Activated B cell treated with CpG ODN at 0.5 μM for 24 hours (primary cell): Measurements from ENCODE around the gene MRPL30. TPM values are rescaled to one million over a fixed set of nuclear protein-coding genes. Genes with fewer than 3 reads are reported as not detected.
"Not testable (repeated sequence)": the region's sequence is repeated elsewhere in the genome, so short reads cannot be mapped to it uniquely, and the experiment has no call there.

ENCODE experiments used
- ATAC-seq: fragments of 200-7000 bp; cut with Tn5 transposase; one replicate; pipeline ENCODE4 v1.10.0; 2021; ENCODE audit warnings: low read depth, mild to moderate bottlenecking, moderate library complexity
- CTCF ChIA-PET: fragments of 350-600 bp; sonication (Branson Sonifier 250); formaldehyde crosslinking; loops from one replicate; lab custom pipeline; 2021; ENCODE audit warnings: antibody characterized with exemption; lab: Charles Lee
- POLR2A ChIA-PET: fragments of 350-600 bp; sonication (Branson Sonifier 250); formaldehyde crosslinking; loops from one replicate; lab custom pipeline; 2021; ENCODE audit warnings: antibody characterized with exemption; lab: Charles Lee
- DNase-seq: peaks from one replicate; pipeline ENCODE4 v3.0.0; 2022
- H3K27ac Mint-ChIP-seq: one replicate; pipeline ENCODE4 v1.8.0; 2020; ENCODE audit warnings: mixed read lengths
- H3K27me3 Mint-ChIP-seq: one replicate; pipeline ENCODE4 v1.8.0; 2021; ENCODE audit warnings: mixed read lengths
- H3K36me3 Mint-ChIP-seq: one replicate; pipeline ENCODE4 v1.8.0; 2021; ENCODE audit warnings: low read depth, mixed read lengths
- H3K4me1 Mint-ChIP-seq: one replicate; pipeline ENCODE4 v1.8.0; 2021; ENCODE audit warnings: mixed read lengths
- H3K4me3 Mint-ChIP-seq: one replicate; pipeline ENCODE4 v1.8.0; 2020; ENCODE audit warnings: mild to moderate bottlenecking, mixed read lengths
- H3K9me3 Mint-ChIP-seq: one replicate; pipeline ENCODE4 v1.8.0; 2020; ENCODE audit warnings: mixed read lengths
- intact Hi-C: fragments of 100-400 bp; cut with micrococcal nuclease; formaldehyde crosslinking; loops from one replicate; pipeline ENCODE4 v1.15.1; 2024
- total RNA-seq: library from RNA; stranded (reverse); gene quantifications from 2 replicates; pipeline ENCODE4 v1.2.3, GENCODE V29; 2022
- TF ChIP-seq, protein P1 (sequence below): fragments of 200-600 bp; IDR thresholded peaks from one replicate; pipeline ENCODE4 v1.8.0; 2022; ENCODE audit warnings: antibody characterized with exemption, mild to moderate bottlenecking

The MRPL30 gene
- total RNA-seq, 1 donor from 2014 or later, result 21.4 TPM

DNA sequence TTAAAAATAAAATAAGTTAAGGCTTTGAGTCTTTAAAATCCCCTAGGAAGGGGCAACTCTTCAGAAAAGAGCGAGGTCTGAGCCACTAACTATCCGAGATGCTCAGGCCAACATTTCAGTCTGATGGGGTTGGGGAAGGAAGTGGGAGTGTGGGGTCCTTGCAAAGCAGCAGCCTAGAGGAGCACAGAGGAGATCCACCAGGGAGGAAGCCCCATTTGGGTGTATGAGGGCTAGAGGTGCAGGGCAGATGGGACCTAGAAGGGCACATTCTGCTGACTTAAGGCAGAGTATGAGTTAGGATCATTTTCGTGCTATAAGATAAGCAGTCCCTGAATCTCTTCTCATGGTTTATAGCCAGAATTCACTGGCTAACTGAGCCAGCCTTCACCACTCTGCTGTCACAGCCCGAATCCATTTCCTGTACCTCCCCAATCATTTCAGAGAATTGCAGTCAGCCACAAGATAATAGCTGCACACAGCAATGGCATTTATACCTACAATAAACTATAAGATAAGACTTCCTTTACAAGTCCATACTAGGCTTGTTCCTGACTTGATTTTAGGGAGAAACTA, 37.0 kb downstream of the MRPL30 start:
- Mint-ChIP-seq H3K9me3 (no peaks in the 10 kb centered on the region), H3K4me1 (no peaks in the 10 kb centered on the region), H3K4me3 (no peak overlapping the region), H3K27me3 (no peaks in the 10 kb centered on the region), H3K27ac (no peak overlapping the region), H3K36me3 (peaks cover 7% of the 10 kb centered on the region)
- TF ChIP-seq, protein P1, sequence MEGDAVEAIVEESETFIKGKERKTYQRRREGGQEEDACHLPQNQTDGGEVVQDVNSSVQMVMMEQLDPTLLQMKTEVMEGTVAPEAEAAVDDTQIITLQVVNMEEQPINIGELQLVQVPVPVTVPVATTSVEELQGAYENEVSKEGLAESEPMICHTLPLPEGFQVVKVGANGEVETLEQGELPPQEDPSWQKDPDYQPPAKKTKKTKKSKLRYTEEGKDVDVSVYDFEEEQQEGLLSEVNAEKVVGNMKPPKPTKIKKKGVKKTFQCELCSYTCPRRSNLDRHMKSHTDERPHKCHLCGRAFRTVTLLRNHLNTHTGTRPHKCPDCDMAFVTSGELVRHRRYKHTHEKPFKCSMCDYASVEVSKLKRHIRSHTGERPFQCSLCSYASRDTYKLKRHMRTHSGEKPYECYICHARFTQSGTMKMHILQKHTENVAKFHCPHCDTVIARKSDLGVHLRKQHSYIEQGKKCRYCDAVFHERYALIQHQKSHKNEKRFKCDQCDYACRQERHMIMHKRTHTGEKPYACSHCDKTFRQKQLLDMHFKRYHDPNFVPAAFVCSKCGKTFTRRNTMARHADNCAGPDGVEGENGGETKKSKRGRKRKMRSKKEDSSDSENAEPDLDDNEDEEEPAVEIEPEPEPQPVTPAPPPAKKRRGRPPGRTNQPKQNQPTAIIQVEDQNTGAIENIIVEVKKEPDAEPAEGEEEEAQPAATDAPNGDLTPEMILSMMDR, result no peak
- POLR2A ChIA-PET, result no interaction called here
- ATAC-seq (no peak), DNase-seq (no peak)
- intact Hi-C loops, result no loop called here
- CTCF ChIA-PET, result no interaction called here

DNA sequence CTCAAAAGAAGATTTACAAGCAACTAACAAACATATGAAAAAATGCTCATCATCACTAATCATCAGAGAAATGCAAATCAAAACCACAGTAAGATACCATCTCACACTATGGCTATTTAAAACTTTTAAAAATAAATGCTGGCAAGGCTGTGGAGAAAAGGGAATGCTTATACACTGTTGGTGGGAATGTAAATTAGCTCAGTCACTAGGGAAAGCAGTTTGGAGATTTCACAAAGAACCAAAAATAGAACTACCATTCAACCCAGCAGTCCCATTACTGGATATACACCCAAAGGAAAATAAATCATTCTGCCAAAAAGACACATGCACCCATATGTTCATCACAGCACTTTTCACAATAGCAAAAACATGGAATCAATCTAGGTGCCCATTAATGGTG, 52.2 kb downstream of the MRPL30 start:
- H3K4me3 Mint-ChIP-seq, intact Hi-C loops, H3K27me3 Mint-ChIP-seq, CTCF ChIA-PET, ATAC-seq, POLR2A ChIA-PET, H3K27ac Mint-ChIP-seq, H3K4me1 Mint-ChIP-seq, DNase-seq, H3K36me3 Mint-ChIP-seq: not testable (repeated sequence)
- H3K9me3 Mint-ChIP-seq, result peaks cover 21% of the 10 kb centered on the region

DNA sequence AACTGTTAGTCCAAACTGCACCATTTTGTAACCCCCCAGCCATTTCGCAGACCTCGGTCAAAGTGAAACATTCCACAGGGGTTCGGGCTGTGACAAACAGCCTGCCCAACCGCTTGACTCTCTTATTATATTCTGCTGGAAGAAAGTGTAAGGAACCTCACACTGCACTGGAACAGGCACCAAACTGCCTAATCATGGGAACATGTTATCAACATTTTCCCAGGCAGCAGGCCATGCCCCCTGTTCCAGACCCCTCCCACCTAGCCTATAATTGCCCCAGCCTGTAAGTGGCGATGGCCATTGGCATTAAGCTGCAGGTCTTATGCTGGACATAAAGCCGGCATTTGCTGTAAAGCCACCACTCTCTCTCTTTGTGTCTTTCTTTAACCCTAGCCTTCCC, 57.6 kb downstream of the MRPL30 start:
- no peak for ATAC-seq
- H3K4me1 Mint-ChIP-seq, result no peaks in the 10 kb centered on the region
- no peaks in the 10 kb centered on the region for H3K36me3 Mint-ChIP-seq
- CTCF ChIA-PET, result no interaction called here
- no peak for DNase-seq
- H3K9me3 Mint-ChIP-seq, result peaks cover 4% of the 10 kb centered on the region
- no peak overlapping the region for H3K4me3 Mint-ChIP-seq
- POLR2A ChIA-PET, result no interaction called here
- no peak overlapping the region for H3K27ac Mint-ChIP-seq
- no peaks in the 10 kb centered on the region for H3K27me3 Mint-ChIP-seq
- intact Hi-C loops, result no loop called here
- TF ChIP-seq, protein P1, result no peak

DNA sequence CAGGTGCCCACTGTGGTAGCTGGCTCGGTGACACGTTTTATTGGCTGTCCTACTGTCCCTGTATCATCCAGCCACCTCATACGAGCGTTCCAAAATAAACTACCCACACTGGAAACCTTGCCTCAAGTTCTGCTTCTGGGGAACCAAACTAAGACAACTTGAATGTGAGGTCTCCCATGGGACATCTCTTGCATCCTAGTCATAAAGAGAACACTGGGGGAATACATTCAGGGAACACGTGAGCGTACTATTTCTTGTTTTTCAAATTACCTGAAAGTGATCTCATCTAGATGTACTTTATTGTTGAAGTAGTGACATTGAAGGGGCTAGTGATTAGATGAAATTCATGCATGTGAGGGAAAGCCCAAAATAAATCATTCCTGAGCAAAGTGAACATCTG, 59.4 kb downstream of the MRPL30 start:
- CTCF ChIA-PET, result no interaction called here
- peaks cover 2% of the 10 kb centered on the region for H3K9me3 Mint-ChIP-seq
- ATAC-seq (no peak), DNase-seq (no peak)
- no peak overlapping the region for H3K27ac Mint-ChIP-seq
- H3K4me3 Mint-ChIP-seq, result no peak overlapping the region
- POLR2A ChIA-PET, result no interaction called here
- TF ChIP-seq, protein P1, result no peak
- no peaks in the 10 kb centered on the region for H3K36me3 Mint-ChIP-seq
- intact Hi-C loops, result no loop called here
- no peaks in the 10 kb centered on the region for H3K27me3 Mint-ChIP-seq
- H3K4me1 Mint-ChIP-seq, result no peaks in the 10 kb centered on the region

DNA sequence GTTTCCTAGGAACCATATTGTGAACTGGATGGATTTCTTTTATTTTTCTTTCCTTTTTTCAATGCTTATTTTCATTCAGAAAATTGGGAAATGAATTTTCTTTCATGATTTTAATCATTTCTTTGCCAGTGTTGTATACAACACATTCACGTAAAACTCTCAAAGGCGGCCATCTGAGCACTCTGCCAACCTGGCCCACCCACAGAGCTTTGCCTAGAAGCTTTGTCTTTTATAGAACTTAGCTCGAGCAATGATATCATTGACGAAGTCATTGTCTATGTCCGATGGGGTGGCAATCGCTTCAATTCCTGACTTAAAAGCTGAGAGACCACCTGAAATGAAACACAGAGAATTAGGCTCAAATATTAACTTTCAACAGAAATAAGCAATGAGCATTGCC, 61.2 kb downstream of the MRPL30 start:
- Mint-ChIP-seq H3K27ac (no peak overlapping the region), H3K9me3 (no peaks in the 10 kb centered on the region), H3K27me3 (no peaks in the 10 kb centered on the region), H3K4me3 (no peak overlapping the region), H3K36me3 (peaks cover 6% of the 10 kb centered on the region), H3K4me1 (no peaks in the 10 kb centered on the region)
- intact Hi-C loops, result no loop called here
- ChIA-PET CTCF (no interaction called here), POLR2A (no interaction called here)
- ATAC-seq (no peak), DNase-seq (no peak)
- TF ChIP-seq, protein P1, result no peak

Other genes with a start within 250 kb of the MRPL30 start
- gene CRACDL, start 245.0 kb upstream of the MRPL30 start, total RNA-seq, result not detected in 2 replicates
- 0.69 and 1.2 TPM in 2 replicates for gene C2orf15, start 39.5 kb upstream of the MRPL30 start, total RNA-seq
- 18.5 and 20.4 TPM in 2 replicates for gene TSGA10, start 26.2 kb upstream of the MRPL30 start, total RNA-seq
- gene LIPT1, start 26.2 kb upstream of the MRPL30 start, total RNA-seq, result 15.1 and 18.1 TPM in 2 replicates
- 54.1 and 59.8 TPM in 2 replicates for gene MITD1, start 126 bp upstream of the MRPL30 start, total RNA-seq
- not detected in 2 replicates for gene LYG2, start 74.5 kb downstream of the MRPL30 start, total RNA-seq
- 1.5 and 1.9 TPM in 2 replicates for gene LYG1, start 120.0 kb downstream of the MRPL30 start, total RNA-seq
- 26.8 and 28.1 TPM in 2 replicates for gene TXNDC9, start 155.1 kb downstream of the MRPL30 start, total RNA-seq
- 52.3 and 55.0 TPM in 2 replicates for gene EIF5B, start 156.2 kb downstream of the MRPL30 start, total RNA-seq